Nephron (organoid): ENCODE results near the gene SIGLEC12.

ENCODE experiments used
- H3K27ac Mint-ChIP-seq, 3 experiments: 2 replicates each; pipeline ENCODE4 v1.8.0; 2020; ENCODE audit warnings: mixed read lengths in 3 of 3, mild to moderate bottlenecking in 2 of 3, moderate library complexity in 1 of 3
- H3K27me3 Mint-ChIP-seq: 2 replicates; pipeline ENCODE4 v1.8.0; 2021; ENCODE audit warnings: low read depth, mild to moderate bottlenecking, moderate library complexity, mixed read lengths
- H3K36me3 Mint-ChIP-seq: 2 replicates; pipeline ENCODE4 v1.8.0; 2020; ENCODE audit warnings: low read depth, mixed read lengths
- H3K4me1 Mint-ChIP-seq: 2 replicates; pipeline ENCODE4 v1.8.0; 2020; ENCODE audit warnings: mixed read lengths
- H3K4me3 Mint-ChIP-seq, 3 experiments: 2 replicates each; pipeline ENCODE4 v1.8.0; 2020; ENCODE audit warnings: mild to moderate bottlenecking in 3 of 3, mixed read lengths in 3 of 3, moderate library complexity in 2 of 3
- H3K9me3 Mint-ChIP-seq: 2 replicates; pipeline ENCODE4 v1.8.0; 2020; ENCODE audit warnings: mixed read lengths
- TF ChIP-seq, protein P1 (sequence below), 3 experiments: fragments of 200-600 bp; sonication (generic); IDR thresholded peaks; one replicate each; pipeline ENCODE4 v1.5.0; 2021; ENCODE audit warnings: antibody characterized with exemption in 3 of 3; ENCODE audit not compliant: unreplicated experiment in 3 of 3

SIGLEC12 gene

GRCh38 chr19:51441410-51442390 lies 59.9 kb downstream of the SIGLEC12 start:
- TF ChIP-seq, protein P1, sequence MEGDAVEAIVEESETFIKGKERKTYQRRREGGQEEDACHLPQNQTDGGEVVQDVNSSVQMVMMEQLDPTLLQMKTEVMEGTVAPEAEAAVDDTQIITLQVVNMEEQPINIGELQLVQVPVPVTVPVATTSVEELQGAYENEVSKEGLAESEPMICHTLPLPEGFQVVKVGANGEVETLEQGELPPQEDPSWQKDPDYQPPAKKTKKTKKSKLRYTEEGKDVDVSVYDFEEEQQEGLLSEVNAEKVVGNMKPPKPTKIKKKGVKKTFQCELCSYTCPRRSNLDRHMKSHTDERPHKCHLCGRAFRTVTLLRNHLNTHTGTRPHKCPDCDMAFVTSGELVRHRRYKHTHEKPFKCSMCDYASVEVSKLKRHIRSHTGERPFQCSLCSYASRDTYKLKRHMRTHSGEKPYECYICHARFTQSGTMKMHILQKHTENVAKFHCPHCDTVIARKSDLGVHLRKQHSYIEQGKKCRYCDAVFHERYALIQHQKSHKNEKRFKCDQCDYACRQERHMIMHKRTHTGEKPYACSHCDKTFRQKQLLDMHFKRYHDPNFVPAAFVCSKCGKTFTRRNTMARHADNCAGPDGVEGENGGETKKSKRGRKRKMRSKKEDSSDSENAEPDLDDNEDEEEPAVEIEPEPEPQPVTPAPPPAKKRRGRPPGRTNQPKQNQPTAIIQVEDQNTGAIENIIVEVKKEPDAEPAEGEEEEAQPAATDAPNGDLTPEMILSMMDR (IDR thresholded peaks at IDR 0.05; ENCODE audit: unreplicated experiment in 3 of 3): no peak
- Mint-ChIP-seq H3K36me3 (no peaks in the 10 kb centered on the region), H3K4me3 (no peak overlapping the region), H3K27me3 (peaks cover 32% of the 10 kb centered on the region), H3K27ac (no peak overlapping the region), H3K4me1 (no peaks in the 10 kb centered on the region), H3K9me3 (no peaks in the 10 kb centered on the region)
